H1 (cell line): ENCODE measurements around the gene FCGBP. TPM values are rescaled to one million over a fixed set of nuclear protein-coding genes. Genes with fewer than 3 reads are reported as not detected.
A peak's percentile ranks its signal among the peaks of the same experiment; 100 is the strongest.

Experiments
- CTCF ChIA-PET: fragments of 300-600 bp; sonication (Branson Sonifier 250); formaldehyde crosslinking; loops from one replicate; lab custom pipeline; 2021; ENCODE audit not compliant: partially characterized antibody; lab: Charles Lee
- POLR2A ChIA-PET: fragments of 300-600 bp; sonication (Branson Sonifier 250); formaldehyde crosslinking; loops from one replicate; lab custom pipeline; 2021; ENCODE audit warnings: inconsistent platforms; ENCODE audit not compliant: partially characterized antibody; lab: Charles Lee
- DNase-seq, 2 experiments: peaks; one replicate each; pipeline versions ENCODE4 v3.0.0 to v3.0.0-alpha.2; 2010 to 2022; ENCODE audit warnings: low spot score in 2 of 2, low read depth in 1 of 2, mixed read lengths in 1 of 2
- FAIRE-seq: peaks from 2 replicates; lab custom pipeline; 2011; peaks lifted over from hg19 to GRCh38; lab: Jason Lieb, UNC
- H2AFZ ChIP-seq: 2 replicates; pipeline ENCODE4 v1.8.1; 2012; ENCODE audit warnings: low read length, inconsistent platforms
- H2AK5ac ChIP-seq: 2 replicates; pipeline ENCODE4 v1.6.1; 2013; ENCODE audit warnings: low read depth, low read length
- H2BK120ac ChIP-seq: replicated peaks from 2 replicates; pipeline ENCODE3; 2013; ENCODE audit warnings: low read depth, low read length, inconsistent platforms
- H2BK12ac ChIP-seq: 2 replicates; pipeline ENCODE4 v1.6.1; 2013; ENCODE audit warnings: low read depth, low read length
- H2BK15ac ChIP-seq: 2 replicates; pipeline ENCODE4 v1.6.1; 2013; ENCODE audit warnings: low read length
- H2BK20ac ChIP-seq: 2 replicates; pipeline ENCODE4 v1.6.1; 2013; ENCODE audit warnings: low read length
- H2BK5ac ChIP-seq: 2 replicates; pipeline ENCODE4 v1.6.1; 2013; ENCODE audit warnings: low read depth, low read length
- H3K14ac ChIP-seq: 2 replicates; pipeline ENCODE4 v1.6.1; 2013; ENCODE audit warnings: inconsistent platforms; ENCODE audit not compliant: insufficient read length
- H3K18ac ChIP-seq: 2 replicates; pipeline ENCODE4 v1.6.1; 2013; ENCODE audit warnings: low read length; ENCODE audit errors: extremely low read depth
- H3K23ac ChIP-seq: 2 replicates; pipeline ENCODE4 v1.6.1; 2013; ENCODE audit warnings: inconsistent platforms; ENCODE audit not compliant: insufficient read length
- H3K23me2 ChIP-seq: 2 replicates; pipeline ENCODE4 v1.6.1; 2013; ENCODE audit warnings: low read depth, low read length
- H3K27ac ChIP-seq: 2 replicates; pipeline ENCODE4 v1.6.1; 2011; ENCODE audit warnings: low read depth, low read length, inconsistent platforms
- H3K27me3 ChIP-seq, 4 experiments: replicated peaks in 1 of 4; 1 replicate in 1 of 4; 2 replicates in 3 of 4; pipeline versions ENCODE4 v1.6.1 to v1.8.1; 2011 to 2013; ENCODE audit warnings: low read length in 3 of 4, mild to moderate bottlenecking in 3 of 4, inconsistent platforms in 2 of 4, mixed read lengths in 2 of 4, moderate library complexity in 1 of 4; ENCODE audit not compliant: control insufficient read depth in 3 of 4, insufficient read depth in 3 of 4; ENCODE audit errors: extremely low read depth in 1 of 4
- H3K36me3 ChIP-seq, 4 experiments: 2 replicates each; pipeline versions ENCODE4 v1.6.1 to v1.8.1; 2011 to 2013; ENCODE audit warnings: mild to moderate bottlenecking in 4 of 4, low read length in 3 of 4, moderate library complexity in 2 of 4, control low read depth in 1 of 4, inconsistent platforms in 1 of 4; ENCODE audit not compliant: insufficient read depth in 4 of 4, control insufficient read depth in 2 of 4
- H3K4ac ChIP-seq: replicated peaks from 2 replicates; pipeline ENCODE3; 2013; ENCODE audit warnings: low read length, low read depth, mixed read lengths, inconsistent platforms; ENCODE audit not compliant: insufficient read length
- H3K4me1 ChIP-seq, 4 experiments: replicated peaks in 1 of 4; 1 replicate in 1 of 4; 2 replicates in 3 of 4; pipeline versions ENCODE4 v1.6.1 to v1.8.1; 2011 to 2013; ENCODE audit warnings: low read length in 3 of 4, inconsistent platforms in 2 of 4, mixed read lengths in 1 of 4; ENCODE audit not compliant: insufficient read depth in 4 of 4, control insufficient read depth in 3 of 4
- H3K4me2 ChIP-seq, 2 experiments: 2 replicates each; pipeline versions ENCODE4 v1.6.1 to v1.8.1; 2011 to 2013; ENCODE audit warnings: low read depth in 2 of 2, low read length in 2 of 2, control low read depth in 1 of 2, inconsistent platforms in 1 of 2, mild to moderate bottlenecking in 1 of 2; ENCODE audit not compliant: insufficient read depth in 1 of 2
- H3K4me3 ChIP-seq, 4 experiments: fragments of 200-600, 300-600 bp in 1 of 4; sonication (generic), shearing (Covaris generic), sonication (Bioruptor Twin) in 1 of 4; 2 replicates each; pipeline versions ENCODE4 v1.5.1 to v1.8.1; 2011 to 2016; ENCODE audit warnings: low read length in 4 of 4, low read depth in 3 of 4, control low read depth in 2 of 4, inconsistent platforms in 2 of 4, mild to moderate bottlenecking in 2 of 4, mixed read lengths in 1 of 4, moderate library complexity in 1 of 4; ENCODE audit not compliant: insufficient read depth in 2 of 4; ENCODE audit errors: extremely low read depth in 1 of 4
- H3K56ac ChIP-seq: replicated peaks from 2 replicates; pipeline ENCODE3; 2013; ENCODE audit warnings: low read depth, mild to moderate bottlenecking, mixed read lengths, low read length, inconsistent platforms; ENCODE audit not compliant: insufficient read length
- H3K79me1 ChIP-seq: 2 replicates; pipeline ENCODE4 v1.6.1; 2013; ENCODE audit warnings: low read depth, low read length, control low read depth
- H3K79me2 ChIP-seq, 2 experiments: 2 replicates each; pipeline versions ENCODE4 v1.6.1 to v1.8.1; 2012 to 2013; ENCODE audit warnings: low read length in 2 of 2, mild to moderate bottlenecking in 2 of 2, inconsistent platforms in 1 of 2; ENCODE audit not compliant: insufficient read depth in 2 of 2, control insufficient read depth in 1 of 2
- H3K9ac ChIP-seq, 4 experiments: replicated peaks in 1 of 4; 1 replicate in 1 of 4; 2 replicates in 3 of 4; pipeline versions ENCODE4 v1.6.1 to v1.8.1; 2011 to 2013; ENCODE audit warnings: low read depth in 3 of 4, low read length in 3 of 4, control low read depth in 2 of 4, mild to moderate bottlenecking in 2 of 4, moderate library complexity in 2 of 4, inconsistent platforms in 1 of 4; ENCODE audit errors: extremely low read depth in 1 of 4
- H3K9me3 ChIP-seq, 2 experiments: 2 replicates each; pipeline versions ENCODE4 v1.6.1 to v1.8.1; 2012 to 2013; ENCODE audit warnings: mild to moderate bottlenecking in 2 of 2, moderate library complexity in 2 of 2, control low read depth in 1 of 2, inconsistent platforms in 1 of 2, low read depth in 1 of 2, low read length in 1 of 2, mixed read lengths in 1 of 2; ENCODE audit not compliant: insufficient read depth in 2 of 2
- H4K20me1 ChIP-seq, 2 experiments: replicated peaks in 1 of 2; 2 replicates each; pipeline versions ENCODE3 to v1.8.1; 2011 to 2013; ENCODE audit warnings: inconsistent platforms in 2 of 2, low read length in 2 of 2, mild to moderate bottlenecking in 1 of 2; ENCODE audit not compliant: insufficient read depth in 2 of 2, control insufficient read depth in 1 of 2
- H4K5ac ChIP-seq: 2 replicates; pipeline ENCODE4 v1.6.1; 2013; ENCODE audit warnings: low read length, low read depth, mixed read lengths, inconsistent platforms; ENCODE audit not compliant: insufficient read length
- H4K8ac ChIP-seq: 2 replicates; pipeline ENCODE4 v1.8.0; 2013; ENCODE audit warnings: mild to moderate bottlenecking, moderate library complexity, low read length, inconsistent platforms; ENCODE audit not compliant: insufficient read depth; ENCODE audit errors: extremely low read depth
- H4K91ac ChIP-seq: replicated peaks from 2 replicates; pipeline ENCODE3; 2013; ENCODE audit warnings: low read length, mixed read lengths, inconsistent platforms; ENCODE audit not compliant: insufficient read length
- CBX5 ChIP-seq: fragments of 300-800, 300-1000 bp; sonication (generic); IDR thresholded peaks from 2 replicates; pipeline ENCODE4 v1.7.1; 2016; ENCODE audit warnings: antibody characterized with exemption, low read length, low read depth
- CTCF ChIP-seq, 3 experiments: IDR thresholded peaks; 1 replicate in 2 of 3; 2 replicates in 1 of 3; pipeline versions ENCODE4 v1.5.1 to v1.6.1; 2011; ENCODE audit warnings: low read length in 3 of 3, mild to moderate bottlenecking in 3 of 3, inconsistent platforms in 2 of 3, low read depth in 1 of 3, moderate library complexity in 1 of 3; ENCODE audit not compliant: insufficient read depth in 1 of 3; ENCODE audit errors: control extremely low read depth in 1 of 3
- EGR1 ChIP-seq: IDR thresholded peaks from 2 replicates; pipeline ENCODE4 v1.6.1; 2011; ENCODE audit warnings: low read depth, low read length, borderline replicate concordance
- MAX ChIP-seq: IDR thresholded peaks from 2 replicates; pipeline ENCODE4 v1.6.1; 2012; ENCODE audit warnings: inconsistent platforms
- NANOG ChIP-seq: IDR thresholded peaks from 2 replicates; pipeline ENCODE4 v1.6.1; 2011; ENCODE audit warnings: low read length, low read depth, mild to moderate bottlenecking, inconsistent platforms; ENCODE audit not compliant: insufficient read depth, poor library complexity, severe bottlenecking
- POLR2AphosphoS5 ChIP-seq: IDR thresholded peaks from 2 replicates; pipeline ENCODE4 v1.6.1; 2011; ENCODE audit warnings: low read depth, low read length
- RFX5 ChIP-seq: IDR thresholded peaks from 2 replicates; pipeline ENCODE4 v1.6.1; 2011; ENCODE audit warnings: low read depth, low read length, improper control_type of control experiment, borderline replicate concordance
- SIRT6 ChIP-seq: IDR thresholded peaks from one replicate; pipeline ENCODE4 v1.7.1; 2012; ENCODE audit warnings: low read length, inconsistent platforms
- WGBS, 2 experiments: shearing (Covaris generic) in 1 of 2; methylation state at CpG; one replicate each; pipeline versions ENCODE4 v1.1.6 to v1.1.7; 2013 to 2015; ENCODE audit warnings: low lambda C conversion rate in 2 of 2, mixed read lengths in 2 of 2, inconsistent platforms in 1 of 2, low coverage in 1 of 2, missing lambda C conversion rate in 1 of 2; ENCODE audit not compliant: insufficient replicate concordance in 2 of 2, insufficient coverage in 1 of 2, insufficient read length in 1 of 2; ENCODE audit errors: extremely low coverage in 1 of 2, missing lambda C conversion rate in 1 of 2; 5-methylcytosine and 5-hydroxymethylcytosine counted together
- polyA plus RNA-seq, 7 experiments: library from polyadenylated mRNA; depleted of rRNA in 3 of 7; stranded (reverse) in 5 of 7; unstranded in 2 of 7; fragments of >200 nt in 5 of 7; fragments of 200-250 nt in 2 of 7; gene quantifications; 1 replicate in 5 of 7; 2 replicates in 1 of 7; 4 replicates in 1 of 7; pipeline versions ENCODE4 v1.2.1 to v1.2.3, GENCODE V29; 2011 to 2013; ENCODE audit warnings: missing spikeins in 2 of 7, mixed read lengths in 2 of 7
- total RNA-seq: library from RNA; stranded (reverse); fragmentation: NEBNext Ultra II Directional; extraction: Animal tissue kit (Norgen Biotek cat#: 25700); gene quantifications from 2 replicates; pipeline ENCODE4 v1.2.1, GENCODE V29; 2021

FCGBP gene
- total and polyA plus RNA-seq, 2 of the 8 experiments (the other 6 are each of a cell fraction or from before 2014, with no cell fraction given) = 1.1 to 3.1 TPM

- no peak for FAIRE-seq
- 0 out of 2 replicates have a peak overlapping the region, but pooled peaks have one; percentile 55 for H2BK5ac ChIP-seq
- H3K56ac ChIP-seq = no peak overlapping the region
- H2BK12ac ChIP-seq = 0 out of 2 replicates have a peak overlapping the region, but pooled peaks have one; percentile 17
- peaks cover 10 to 27% (median 15%) of the 10 kb centered on the region in 4 experiments for H3K36me3 ChIP-seq
- WGBS, 2 experiments = 72% methylated on average over 11 of the region's 13 CpGs; no CpG with 5 or more reads in 1 of the 2 experiments
- no peaks in the 10 kb centered on the region for H3K27me3 ChIP-seq
- peak overlapping the region in 3 of 4 experiments; percentile 57 to 78 (median 77); a peak in 3 of 7 replicates for H3K9ac ChIP-seq
- 0 out of 2 replicates have a peak overlapping the region, but pooled peaks have one; percentile 38 for H3K27ac ChIP-seq
- peak overlapping the region; percentile 85; the same call in 1 of the 2 replicates for H2AK5ac ChIP-seq
- H2BK120ac ChIP-seq = no peak overlapping the region
- H3K79me2 ChIP-seq = peaks cover 3 to 21% of the 10 kb centered on the region in 2 experiments; a peak in 3 of 4 replicates
- peaks cover 2 to 8% of the 10 kb centered on the region in 2 experiments for H4K20me1 ChIP-seq
- H3K23me2 ChIP-seq = peaks cover 5% of the 10 kb centered on the region
- 0 out of 2 replicates have a peak overlapping the region, but pooled peaks have one; percentile 32 for H3K18ac ChIP-seq
- H4K5ac ChIP-seq = no peak overlapping the region
- peaks cover 0 to 2% (median 0%) of the 10 kb centered on the region in 4 experiments; a peak in 1 of 7 replicates for H3K4me1 ChIP-seq
- DNase-seq = no peak
- H3K23ac ChIP-seq = no peak overlapping the region
- no peaks in the 10 kb centered on the region for H3K9me3 ChIP-seq
- H2BK15ac ChIP-seq = no peak overlapping the region
- POLR2A ChIA-PET = interaction anchor here (0.6 to 2.8 kb wide), 14 partner anchors 9 to 222 kb away, joined by 3 to 8 read pairs (median 4); partner anchors contain the start of genes MAP3K10 and ZNF546
- H3K4me2 ChIP-seq = peak overlapping the region; percentile 55 to 71
- CTCF ChIA-PET = interaction anchor here (0.6 to 2.0 kb wide), 15 partner anchors 9 to 296 kb away, joined by 3 to 11 read pairs (median 3); partner anchors contain the start of genes TTC9B and ZNF780A
- no peak overlapping the region for H3K14ac ChIP-seq
- H3K79me1 ChIP-seq = peaks cover 6% of the 10 kb centered on the region; the same call in 1 of the 2 replicates
- no peak overlapping the region for H2BK20ac ChIP-seq
- peak overlapping the region; percentile 29; the same call in 1 of the 2 replicates for H2AFZ ChIP-seq
- no peak overlapping the region for H3K4ac ChIP-seq
- peak overlapping the region; percentile 45 for H4K91ac ChIP-seq
- 0 out of 2 replicates have a peak overlapping the region, but pooled peaks have one; percentile 66 for H4K8ac ChIP-seq
- peak overlapping the region; percentile 66 to 98 (median 86) for H3K4me3 ChIP-seq
- TF ChIP-seq POLR2AphosphoS5 (no peak), RFX5 (no peak), EGR1 (no peak), NANOG (no peak), MAX (no peak), SIRT6 (no peak), CBX5 (no peak), CTCF (IDR thresholded peaks at IDR 0.05; ENCODE audit: control extremely low read depth in 1 of 3, insufficient read depth in 1 of 3, low read depth in 1 of 3, low read length in 3 of 3) (no peak)
Measured at GRCh38 chr19:39969681-39970424, 35.4 kb upstream of the FCGBP start.
